HUES64 (cell line): Measurements from ENCODE around the gene DLGAP1.

Experiments used
- H3K27ac ChIP-seq: 2 replicates; pipeline ENCODE4 v1.7.0; 2013; ENCODE audit warnings: low read depth, low read length, inconsistent platforms
- H3K27me3 ChIP-seq: 2 replicates; pipeline ENCODE4 v1.6.1; 2013; ENCODE audit warnings: mild to moderate bottlenecking, low read length; ENCODE audit not compliant: insufficient read depth
- H3K36me3 ChIP-seq: 2 replicates; pipeline ENCODE4 v1.6.1; 2013; ENCODE audit warnings: mild to moderate bottlenecking, low read length; ENCODE audit not compliant: insufficient read depth
- H3K4me1 ChIP-seq: 2 replicates; pipeline ENCODE4 v1.6.1; 2013; ENCODE audit warnings: mild to moderate bottlenecking, low read length, moderate library complexity; ENCODE audit not compliant: insufficient read depth
- H3K4me3 ChIP-seq: 2 replicates; pipeline ENCODE4 v1.5.1; 2013; ENCODE audit warnings: mild to moderate bottlenecking, low read length, moderate library complexity
- H3K9ac ChIP-seq: 2 replicates; pipeline ENCODE4 v1.6.1; 2013; ENCODE audit warnings: mild to moderate bottlenecking, low read depth, low read length
- H3K9me3 ChIP-seq: 2 replicates; pipeline ENCODE4 v1.6.1; 2013; ENCODE audit warnings: low read depth, low read length; ENCODE audit not compliant: insufficient read depth
- WGBS: fragments of 150-250, 120-280 bp; methylation state at CpG from one replicate; pipeline ENCODE4 v1.1.7; 2013; ENCODE audit warnings: missing lambda C conversion rate; 5-methylcytosine and 5-hydroxymethylcytosine counted together

The DLGAP1 gene

DNA sequence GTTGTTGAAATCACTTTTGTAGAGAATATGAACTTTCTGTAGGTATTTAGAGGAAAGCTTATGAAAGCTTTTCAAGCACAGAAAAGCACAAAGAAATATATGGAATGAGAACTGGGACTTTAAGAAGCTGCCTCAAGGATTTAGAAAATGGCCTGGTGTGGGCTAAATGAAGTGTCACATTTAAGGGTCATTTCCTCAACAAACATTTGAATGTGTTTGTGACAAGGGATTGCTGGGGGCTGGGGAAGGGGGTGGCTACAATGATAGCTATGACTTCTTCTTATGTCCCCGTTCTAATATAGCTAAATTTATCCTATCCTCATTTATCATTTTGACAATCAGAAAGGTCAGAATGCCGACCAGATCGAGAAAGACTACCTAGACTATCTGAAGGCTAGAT is 69.2 kb downstream of the DLGAP1 start:
- WGBS: 61% methylated on average over 3 of the region's 3 CpGs
- no peaks in the 10 kb centered on the region for H3K27me3 ChIP-seq

DNA sequence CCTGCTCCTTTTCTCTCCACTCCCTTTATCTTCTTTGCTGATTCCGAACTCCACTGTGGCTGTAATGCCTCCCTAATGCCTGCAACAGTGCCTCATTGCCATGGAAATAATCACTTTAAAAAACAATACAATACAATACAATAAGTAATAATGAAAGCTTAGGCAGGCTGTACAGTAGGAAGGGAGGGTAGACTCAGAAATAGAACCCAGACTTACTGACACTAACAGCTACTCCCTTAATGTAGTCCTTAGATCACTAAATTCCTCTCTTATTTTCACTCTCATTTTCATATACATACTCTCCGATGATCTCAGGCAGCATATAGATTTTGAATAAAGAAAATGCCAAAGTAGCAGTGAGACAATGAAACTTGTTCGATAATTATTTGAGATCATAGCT is 70.2 kb downstream of the DLGAP1 start:
- no peak overlapping the region for H3K4me3 ChIP-seq
- H3K9me3 ChIP-seq: no peaks in the 10 kb centered on the region
- no peak overlapping the region for H3K9ac ChIP-seq
- H3K4me1 ChIP-seq: 0 out of 2 replicates have a peak, but pooled peaks cover 7% of the 10 kb centered on the region
- no peak overlapping the region for H3K27ac ChIP-seq
- WGBS: 66% methylated on average over 2 of the region's 3 CpGs
- no peaks in the 10 kb centered on the region for H3K27me3 ChIP-seq
- no peaks in the 10 kb centered on the region for H3K36me3 ChIP-seq

More for the DNA sequence above, 69.2 kb downstream of the DLGAP1 start:
- no peak overlapping the region for H3K9ac ChIP-seq
- no peaks in the 10 kb centered on the region for H3K9me3 ChIP-seq
- H3K27ac ChIP-seq: no peak overlapping the region
- H3K36me3 ChIP-seq: no peaks in the 10 kb centered on the region
- 0 out of 2 replicates have a peak, but pooled peaks cover 7% of the 10 kb centered on the region for H3K4me1 ChIP-seq
- no peak overlapping the region for H3K4me3 ChIP-seq

DNA sequence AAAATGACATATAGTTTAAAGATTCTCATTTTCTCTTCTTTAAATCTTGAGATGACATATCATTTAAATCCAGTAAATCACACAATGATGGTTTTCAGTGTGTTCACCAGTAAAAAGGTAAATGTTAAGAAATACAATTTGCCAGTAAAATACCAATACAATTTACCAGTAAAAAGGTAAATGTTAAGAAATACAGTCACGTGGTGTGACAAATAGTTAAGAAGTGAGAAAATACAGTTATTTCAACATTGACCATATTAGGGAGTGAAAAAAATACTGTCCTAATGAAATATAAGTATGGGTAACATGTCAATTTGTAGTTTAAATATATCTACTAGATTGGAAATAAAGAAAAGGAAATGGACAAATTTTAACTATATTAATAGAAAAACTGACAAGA is 80.5 kb downstream of the DLGAP1 start:
- no CpG with 5 or more reads among the region's 1 CpG for WGBS

DNA sequence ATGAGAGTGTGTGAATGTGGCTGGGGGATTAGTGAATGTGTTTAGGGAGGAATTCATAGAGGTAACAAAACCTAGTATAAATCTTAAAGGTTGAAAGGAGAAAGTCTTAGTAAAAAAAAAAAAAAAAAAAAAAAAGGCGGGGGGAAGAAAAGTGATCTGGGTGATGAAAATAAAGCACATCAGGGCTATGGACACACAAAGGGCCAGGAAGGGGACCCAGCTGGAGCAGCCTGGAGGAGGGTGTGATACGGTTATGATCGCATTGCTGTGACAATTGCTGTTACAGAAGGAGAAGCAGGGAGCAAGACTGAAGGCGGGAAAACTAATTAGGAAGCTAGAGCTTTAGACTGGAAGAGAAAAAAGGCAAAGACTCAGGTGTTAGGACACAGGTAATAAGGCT is 85.4 kb downstream of the DLGAP1 start:
- H3K9ac ChIP-seq: no peak overlapping the region
- no peaks in the 10 kb centered on the region for H3K36me3 ChIP-seq
- WGBS: 85% methylated on average over 4 of the region's 4 CpGs
- peaks cover 7% of the 10 kb centered on the region; the same call in 1 of the 2 replicates for H3K9me3 ChIP-seq
- no peak overlapping the region for H3K4me3 ChIP-seq
- H3K27me3 ChIP-seq: no peaks in the 10 kb centered on the region
- H3K27ac ChIP-seq: no peak overlapping the region
- H3K4me1 ChIP-seq: peaks cover 16% of the 10 kb centered on the region

More for the DNA sequence above, 80.5 kb downstream of the DLGAP1 start:
- Histone ChIP-seq H3K9ac (no peak overlapping the region), H3K4me3 (no peak overlapping the region), H3K27ac (no peak overlapping the region), H3K4me1 (peaks cover 10% of the 10 kb centered on the region), H3K36me3 (no peaks in the 10 kb centered on the region), H3K9me3 (no peaks in the 10 kb centered on the region), H3K27me3 (no peaks in the 10 kb centered on the region)

DNA sequence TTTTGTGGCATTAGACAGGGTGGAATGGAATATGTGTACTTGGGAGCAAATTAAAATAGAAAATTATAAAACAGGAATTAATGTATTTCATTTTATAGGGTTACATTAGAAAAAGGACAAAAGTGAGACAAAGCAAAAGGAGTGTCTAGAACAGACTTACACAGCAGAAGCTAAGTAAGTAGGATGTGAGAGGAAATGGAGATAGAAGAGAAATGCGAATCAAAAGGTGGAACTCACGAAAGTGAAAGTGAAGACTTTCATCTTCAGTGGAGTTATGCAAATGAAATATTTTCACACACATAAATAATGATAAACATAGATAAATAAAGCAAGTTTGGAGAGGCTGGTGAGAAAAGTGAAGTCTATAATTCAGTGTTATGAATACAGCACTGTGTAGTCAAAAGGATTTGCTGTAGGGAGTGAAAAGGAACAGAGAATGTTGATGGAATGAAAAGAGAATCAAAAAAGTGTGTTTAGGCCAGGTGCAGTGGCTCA is 94.8 kb downstream of the DLGAP1 start:
- Histone ChIP-seq H3K27ac (no peak overlapping the region), H3K4me3 (no peak overlapping the region), H3K9me3 (peaks cover 10% of the 10 kb centered on the region; the same call in 1 of the 2 replicates), H3K27me3 (no peaks in the 10 kb centered on the region), H3K9ac (no peak overlapping the region), H3K36me3 (no peaks in the 10 kb centered on the region), H3K4me1 (peaks cover 23% of the 10 kb centered on the region)
- WGBS: 100% methylated on average over 1 of the region's 2 CpGs

DNA sequence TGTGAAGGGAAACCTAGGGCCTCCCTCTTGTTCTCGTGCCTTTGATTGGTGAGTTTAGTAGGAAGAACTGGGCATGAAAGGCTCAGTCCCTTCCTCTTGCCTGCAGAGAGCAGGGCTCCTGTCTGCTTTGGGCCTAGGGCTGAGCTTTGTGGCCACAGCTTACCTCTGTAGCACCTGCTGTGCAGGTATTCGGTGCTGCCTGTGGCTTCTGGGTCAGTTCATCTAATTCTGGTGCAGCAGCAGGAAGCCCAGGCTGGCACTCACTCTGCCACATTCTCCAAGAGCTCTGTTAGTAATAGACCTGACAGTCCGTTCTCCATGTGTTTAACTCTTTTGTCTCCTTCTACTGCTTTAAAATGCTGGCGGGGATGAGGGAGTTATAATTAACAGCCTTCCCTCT is 96.5 kb downstream of the DLGAP1 start:
- H3K9ac ChIP-seq: no peak overlapping the region
- no peaks in the 10 kb centered on the region for H3K36me3 ChIP-seq
- WGBS: 43% methylated on average over 3 of the region's 4 CpGs
- peaks cover 38% of the 10 kb centered on the region for H3K4me1 ChIP-seq
- H3K27me3 ChIP-seq: no peaks in the 10 kb centered on the region
- no peaks in the 10 kb centered on the region for H3K9me3 ChIP-seq
- H3K27ac ChIP-seq: peak overlapping the region; percentile 26; the same call in 1 of the 2 replicates
- no peak overlapping the region for H3K4me3 ChIP-seq

DNA sequence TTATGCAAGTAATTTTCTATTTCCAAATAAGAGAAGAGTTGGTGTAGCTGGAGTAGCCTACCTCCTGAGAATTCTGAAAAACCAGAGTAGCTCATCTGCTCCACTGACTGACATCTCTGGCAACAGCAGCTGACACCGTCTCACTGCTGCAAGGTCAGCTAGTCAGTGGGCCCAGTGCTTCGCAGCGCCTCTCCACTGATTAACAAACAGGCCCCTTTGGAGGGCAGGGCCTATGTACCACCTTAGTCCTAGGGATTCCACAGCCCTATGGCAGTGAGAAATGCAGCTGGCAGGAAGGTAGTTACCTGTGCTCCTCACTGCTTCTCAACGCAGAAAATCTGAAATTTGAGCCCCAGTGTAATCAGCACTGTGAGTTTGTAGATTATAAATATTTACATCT is 97.5 kb downstream of the DLGAP1 start:
- WGBS: 89% methylated on average over 4 of the region's 4 CpGs
- Histone ChIP-seq H3K9me3 (no peaks in the 10 kb centered on the region), H3K9ac (no peak overlapping the region), H3K27me3 (no peaks in the 10 kb centered on the region), H3K4me1 (peaks cover 42% of the 10 kb centered on the region), H3K4me3 (no peak overlapping the region), H3K36me3 (no peaks in the 10 kb centered on the region), H3K27ac (peak overlapping the region; percentile 26; the same call in 1 of the 2 replicates)

DNA sequence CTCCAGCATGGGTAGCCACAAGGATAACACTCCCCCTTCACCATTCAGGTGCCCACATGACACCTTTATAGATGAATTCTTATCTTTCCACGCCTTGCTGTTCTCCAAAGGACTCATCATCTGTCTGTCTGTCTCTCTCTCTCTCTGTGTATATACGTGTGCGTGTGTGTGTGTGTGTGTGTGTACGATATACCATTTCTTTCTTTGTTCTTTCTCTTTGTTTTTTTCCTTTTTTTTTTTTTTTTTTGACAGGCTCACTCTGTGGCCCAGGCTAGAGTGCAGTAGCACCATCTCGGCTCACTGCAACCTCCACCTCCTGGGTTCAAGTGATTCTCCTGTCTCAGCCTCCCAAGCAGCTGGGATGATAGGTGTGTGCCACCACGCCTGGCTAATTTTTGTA is 98.2 kb downstream of the DLGAP1 start:
- Histone ChIP-seq H3K4me1 (peaks cover 49% of the 10 kb centered on the region), H3K27me3 (no peaks in the 10 kb centered on the region)
- 88% methylated on average over 3 of the region's 6 CpGs for WGBS

DNA sequence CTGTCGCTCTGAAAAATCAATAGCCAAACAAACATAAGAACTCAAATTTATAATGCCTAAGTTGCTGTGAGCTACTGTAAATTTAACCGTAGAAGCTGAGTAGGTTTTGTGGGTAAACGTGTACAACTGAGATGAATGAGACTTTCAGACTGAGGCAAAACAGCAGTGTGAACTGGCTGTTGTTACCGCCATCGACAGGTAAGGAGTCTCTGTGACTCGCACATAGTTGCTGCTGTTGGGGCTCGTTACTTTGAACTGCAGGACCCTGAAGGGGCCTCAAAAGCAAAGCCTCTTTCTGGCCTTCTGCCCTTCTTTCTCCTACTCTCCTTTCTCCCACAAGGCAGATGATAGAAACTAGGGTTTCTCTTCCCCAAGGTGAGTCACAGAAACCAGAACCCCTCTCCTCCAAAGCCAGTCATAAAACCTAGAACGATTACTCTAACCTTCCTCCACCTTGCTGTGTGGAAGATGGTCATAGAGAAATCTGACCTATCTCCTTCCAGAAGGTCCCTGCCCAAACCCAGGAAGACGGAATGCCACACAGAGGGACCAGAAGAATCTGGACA is 101.2 kb downstream of the DLGAP1 start:
- WGBS: 70% methylated on average over 8 of the region's 9 CpGs
- Histone ChIP-seq H3K4me1 (peaks cover 45% of the 10 kb centered on the region), H3K27ac (no peak overlapping the region), H3K9me3 (no peaks in the 10 kb centered on the region), H3K9ac (no peak overlapping the region), H3K4me3 (no peak overlapping the region), H3K27me3 (no peaks in the 10 kb centered on the region), H3K36me3 (no peaks in the 10 kb centered on the region)

More for the DNA sequence above, 98.2 kb downstream of the DLGAP1 start:
- Histone ChIP-seq H3K9ac (no peak overlapping the region), H3K36me3 (no peaks in the 10 kb centered on the region), H3K4me3 (no peak overlapping the region), H3K9me3 (no peaks in the 10 kb centered on the region), H3K27ac (no peak overlapping the region)

DNA sequence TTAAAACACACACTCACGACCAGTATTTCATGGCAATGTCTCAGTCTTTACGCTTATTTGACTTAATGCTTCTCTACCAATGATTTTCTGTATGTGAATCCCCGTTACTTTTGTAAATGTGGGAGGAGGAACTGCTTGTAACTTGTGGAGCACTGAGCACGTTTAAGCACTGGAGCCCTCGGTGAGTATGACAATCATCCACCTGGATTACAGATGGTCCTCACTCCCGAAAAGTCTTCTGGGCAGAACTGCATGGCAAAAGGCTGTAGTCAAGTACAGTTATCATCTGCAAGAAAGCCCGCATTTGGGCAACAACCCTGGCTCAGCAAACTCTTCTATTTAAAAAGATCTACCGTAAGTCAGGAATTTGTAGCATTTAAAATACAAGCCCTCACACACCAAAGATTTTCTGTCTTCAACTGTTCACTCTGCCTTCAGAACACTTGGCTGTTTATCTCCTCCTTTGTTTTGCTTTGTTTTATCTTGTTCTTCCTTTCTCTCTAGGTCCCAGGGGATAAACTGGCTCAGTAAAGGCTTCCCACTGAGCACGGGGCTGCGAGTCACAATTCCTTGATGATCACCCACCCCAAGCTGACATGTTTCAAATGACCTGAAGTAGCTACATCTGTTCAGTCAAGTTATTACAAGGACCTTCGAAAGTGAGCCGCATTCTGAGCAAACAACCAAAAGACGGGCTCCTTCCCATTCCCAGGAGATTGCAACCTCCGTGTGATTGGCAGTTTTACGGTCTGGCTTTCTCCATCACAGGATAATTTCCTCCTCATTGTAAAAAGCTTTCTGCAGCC is 102.2 kb downstream of the DLGAP1 start:
- 48% methylated on average over 15 of the region's 15 CpGs for WGBS
- H3K27ac ChIP-seq: peak overlapping the region; percentile 20; the same call in 1 of the 2 replicates
- H3K9me3 ChIP-seq: no peaks in the 10 kb centered on the region
- peak overlapping the region; percentile 5; the same call in 1 of the 2 replicates for H3K4me3 ChIP-seq
- H3K4me1 ChIP-seq: peaks cover 36% of the 10 kb centered on the region
- H3K9ac ChIP-seq: no peak overlapping the region
- no peaks in the 10 kb centered on the region for H3K27me3 ChIP-seq
- no peaks in the 10 kb centered on the region for H3K36me3 ChIP-seq

DNA sequence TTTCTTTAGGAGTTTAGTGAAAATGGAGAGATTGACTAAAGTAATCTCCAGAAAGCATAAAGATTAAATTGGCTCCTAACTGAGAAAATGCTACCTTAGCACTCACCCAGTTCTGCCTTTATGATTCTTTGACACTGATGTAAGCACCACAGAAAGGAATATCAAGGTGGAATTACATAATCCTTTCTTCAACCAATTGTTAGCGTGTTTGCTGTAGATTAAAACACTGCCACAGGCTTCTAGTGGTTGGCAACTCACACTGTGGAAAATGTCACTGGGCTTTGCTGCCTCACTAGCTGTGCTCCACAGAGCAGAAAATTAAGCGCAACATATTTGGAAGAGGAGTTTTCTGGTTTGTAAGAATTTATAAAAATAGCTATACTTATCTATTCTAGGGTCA is 104.1 kb downstream of the DLGAP1 start:
- Histone ChIP-seq H3K9me3 (no peaks in the 10 kb centered on the region), H3K9ac (no peak overlapping the region), H3K36me3 (no peaks in the 10 kb centered on the region), H3K27me3 (no peaks in the 10 kb centered on the region), H3K4me3 (no peak overlapping the region), H3K4me1 (peaks cover 32% of the 10 kb centered on the region), H3K27ac (no peak overlapping the region)
- 96% methylated on average over 2 of the region's 2 CpGs for WGBS
